Kidney tubule cell (primary cell): ENCODE results near the gene SF3A1.
A peak's percentile ranks its signal among the peaks of the same experiment; 100 is the strongest.

Experiments
- DNase-seq: peaks from one replicate; pipeline ENCODE4 v3.0.0-alpha.2; 2018; ENCODE audit warnings: low spot score

Gene SF3A1

GRCh38 chr22:30325065-30325720 is 31.5 kb downstream of the SF3A1 start:
- peak; percentile 90 for DNase-seq

GRCh38 chr22:30324014-30324730 is 32.5 kb downstream of the SF3A1 start:
- DNase-seq: no peak

- no peak for DNase-seq
Observed at GRCh38 chr22:30323246-30323645, 33.4 kb downstream of the SF3A1 start.

GRCh38 chr22:30321461-30321860 is 35.2 kb downstream of the SF3A1 start:
- DNase-seq: no peak

GRCh38 chr22:30320021-30320556 is 36.6 kb downstream of the SF3A1 start:
- no peak for DNase-seq

GRCh38 chr22:30318799-30319419 is 37.8 kb downstream of the SF3A1 start:
- DNase-seq: no peak

DNA sequence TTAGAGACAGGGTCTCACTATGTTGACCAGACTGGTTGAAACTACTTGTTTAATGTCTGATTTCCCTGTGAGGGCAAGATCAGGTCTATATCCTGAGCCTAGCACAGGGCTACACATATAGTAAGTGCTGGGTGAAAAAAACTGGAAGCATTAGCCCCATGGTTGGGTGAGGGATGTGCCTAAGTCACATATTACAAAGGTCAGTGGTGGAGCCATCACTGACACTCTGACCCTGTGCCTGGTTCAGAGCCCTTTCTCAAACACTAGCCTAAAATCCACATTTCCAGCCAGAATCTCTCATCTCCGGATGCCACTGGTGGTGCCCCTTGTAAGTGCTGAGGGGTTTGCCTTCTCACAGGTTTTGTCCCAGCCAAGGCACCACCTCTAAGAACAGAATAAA is 38.9 kb downstream of the SF3A1 start:
- DNase-seq: no peak

DNA sequence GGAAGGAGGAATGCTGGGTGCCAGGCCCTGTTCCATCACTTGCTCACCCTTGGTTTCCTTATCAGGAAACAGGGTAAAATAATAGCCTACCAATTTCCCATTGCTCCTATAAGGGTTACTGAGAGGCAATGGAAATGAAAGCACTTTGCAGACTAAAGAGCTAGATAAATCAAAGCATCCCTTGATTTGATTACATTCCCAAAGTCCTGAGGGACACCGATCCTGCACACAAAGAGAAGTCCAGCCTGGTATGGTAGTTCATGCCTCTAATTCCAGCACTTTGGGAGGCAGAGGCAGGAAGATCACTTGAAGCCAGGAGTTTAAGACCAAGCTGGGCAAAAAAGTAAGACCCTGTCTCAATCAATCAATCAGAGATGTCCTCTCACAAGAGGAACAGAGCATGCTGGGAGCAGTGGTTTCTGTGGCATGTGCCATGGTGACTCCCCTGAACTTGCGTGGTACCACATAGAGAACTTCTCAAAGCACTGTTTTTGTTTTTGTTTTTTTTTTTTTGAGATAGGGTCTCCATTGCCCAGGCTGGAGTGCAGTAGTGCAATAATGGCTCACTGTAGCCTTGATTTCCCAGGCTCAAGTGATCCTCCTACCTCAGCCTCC is 40.6 kb downstream of the SF3A1 start:
- DNase-seq: no peak

GRCh38 chr22:30314915-30315314 is 41.8 kb downstream of the SF3A1 start:
- peak; percentile 87 for DNase-seq

DNA sequence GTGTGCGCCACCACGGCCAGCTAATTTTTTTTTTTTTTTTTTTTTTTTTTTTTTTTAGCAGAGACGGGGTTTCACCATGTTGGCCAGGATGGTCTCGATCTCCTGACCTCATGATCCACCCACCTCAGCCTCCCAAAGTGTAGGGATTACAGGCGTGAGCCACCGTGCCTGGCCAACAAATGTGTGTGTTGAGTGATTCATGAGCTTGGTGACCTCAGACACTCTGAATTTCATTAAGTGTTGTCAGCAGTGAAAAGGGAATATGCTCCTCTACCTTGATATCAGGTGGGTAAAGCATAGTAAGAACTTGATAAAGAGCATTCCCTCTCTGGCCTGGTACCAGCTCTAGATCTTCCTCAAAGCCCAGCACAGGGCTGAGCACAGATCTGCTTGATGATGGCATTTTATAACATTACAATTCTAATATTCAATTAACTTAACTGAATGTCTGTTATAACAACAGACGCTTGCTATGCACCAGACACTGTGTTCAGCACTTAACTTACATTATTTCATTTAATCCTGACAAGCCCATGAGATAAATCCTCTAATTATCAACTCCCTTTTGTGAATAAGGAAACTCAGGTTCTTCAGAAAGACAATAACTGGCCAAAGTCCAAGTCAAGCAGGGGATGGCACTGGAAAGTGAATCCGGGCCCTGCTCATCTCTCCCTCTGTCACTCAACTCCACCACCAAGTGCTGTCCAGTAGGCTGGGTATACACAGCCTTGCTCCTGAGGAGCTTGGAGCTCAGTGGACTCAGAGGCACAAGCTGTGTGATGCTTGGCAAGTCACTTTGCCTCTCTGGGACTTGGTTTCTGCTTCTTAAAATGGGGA is 42.9 kb downstream of the SF3A1 start:
- peak; percentile 74 for DNase-seq

- peak; percentile 93 for DNase-seq
Observed at GRCh38 chr22:30312053-30312452, 44.6 kb downstream of the SF3A1 start.

DNA sequence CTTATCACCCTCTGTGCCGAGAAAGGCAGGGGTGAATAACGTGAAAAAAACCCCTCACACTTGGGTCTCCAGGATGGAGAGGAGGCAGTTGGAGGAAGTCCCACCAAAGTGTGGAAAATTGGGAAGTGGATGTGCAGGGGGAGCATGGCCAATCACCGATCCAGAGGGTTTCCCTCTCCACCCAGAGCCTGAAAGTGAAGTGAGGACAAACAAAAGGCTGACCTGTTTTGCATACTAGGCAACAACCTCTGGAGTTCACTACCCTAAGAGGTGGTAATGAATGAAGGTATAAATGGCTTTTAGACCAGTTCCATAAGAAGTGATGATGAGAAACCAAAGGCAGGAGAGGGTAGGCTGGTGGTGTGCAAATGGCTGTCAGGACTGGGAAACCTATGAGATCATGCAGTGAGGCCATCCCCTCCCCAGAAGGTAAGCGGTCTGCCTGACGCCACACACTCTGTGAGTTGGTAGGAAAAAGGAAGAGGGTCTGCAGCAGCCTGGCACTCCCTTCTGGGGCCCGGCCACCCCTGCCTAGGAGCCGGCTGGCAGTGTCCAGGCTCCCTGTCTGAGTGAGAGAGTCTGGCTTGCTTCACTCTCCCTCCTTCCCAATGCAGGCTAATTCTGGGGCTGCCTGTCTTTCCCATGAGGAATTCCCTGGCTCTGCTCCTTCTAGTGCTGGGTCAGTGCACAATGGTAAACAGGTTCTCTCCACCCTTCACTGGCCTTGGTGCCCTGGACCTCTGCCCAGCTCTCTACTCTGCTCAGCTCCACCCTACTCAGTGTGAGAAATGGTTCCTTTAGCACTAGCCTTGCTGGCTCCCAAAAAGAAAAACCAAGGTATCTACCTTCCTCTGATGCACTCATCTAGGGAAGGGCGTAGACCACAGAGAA is 45.6 kb downstream of the SF3A1 start:
- DNase-seq: peak; percentile 94

DNA sequence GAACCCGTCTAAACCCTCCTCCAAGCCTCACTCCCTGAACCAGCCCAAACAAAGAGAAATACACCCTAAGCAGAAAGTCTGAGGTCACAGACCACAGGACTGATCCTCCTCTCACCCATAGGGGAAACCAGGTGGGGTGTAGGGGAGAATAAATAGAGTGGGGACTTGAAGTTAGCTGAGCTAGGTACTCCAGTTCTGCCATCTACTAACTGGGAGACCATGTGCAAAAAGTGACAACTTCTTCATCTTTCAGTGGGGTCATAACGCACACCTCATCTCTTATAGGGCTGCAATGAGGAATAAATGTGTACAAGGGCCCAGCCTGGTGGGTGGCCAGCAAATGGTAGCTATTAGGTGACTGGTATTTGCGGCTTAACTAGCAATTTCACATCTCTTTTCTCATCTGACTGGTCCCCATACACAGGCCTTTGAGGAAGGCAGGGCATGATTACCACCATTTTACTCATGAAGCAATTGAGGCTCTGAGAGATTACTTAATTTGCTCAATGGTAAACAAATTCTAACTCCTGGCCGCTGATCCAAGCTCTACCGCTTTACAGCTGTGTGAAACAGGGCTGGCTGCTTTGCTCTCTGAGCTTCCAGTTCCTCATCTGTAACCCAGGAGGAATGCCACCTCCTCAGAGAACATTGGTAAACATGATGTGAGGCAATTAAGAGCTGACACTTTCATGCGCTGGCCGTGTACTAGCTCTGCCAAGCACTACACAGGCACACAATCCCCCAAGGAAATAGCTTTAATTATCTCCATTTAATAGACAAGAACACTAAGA is 46.5 kb downstream of the SF3A1 start:
- peak; percentile 85 for DNase-seq

GRCh38 chr22:30308518-30309230 is 48.0 kb downstream of the SF3A1 start:
- peak; percentile 66 for DNase-seq

- DNase-seq: no peak
Observed at GRCh38 chr22:30308093-30308492, 48.6 kb downstream of the SF3A1 start.

DNA sequence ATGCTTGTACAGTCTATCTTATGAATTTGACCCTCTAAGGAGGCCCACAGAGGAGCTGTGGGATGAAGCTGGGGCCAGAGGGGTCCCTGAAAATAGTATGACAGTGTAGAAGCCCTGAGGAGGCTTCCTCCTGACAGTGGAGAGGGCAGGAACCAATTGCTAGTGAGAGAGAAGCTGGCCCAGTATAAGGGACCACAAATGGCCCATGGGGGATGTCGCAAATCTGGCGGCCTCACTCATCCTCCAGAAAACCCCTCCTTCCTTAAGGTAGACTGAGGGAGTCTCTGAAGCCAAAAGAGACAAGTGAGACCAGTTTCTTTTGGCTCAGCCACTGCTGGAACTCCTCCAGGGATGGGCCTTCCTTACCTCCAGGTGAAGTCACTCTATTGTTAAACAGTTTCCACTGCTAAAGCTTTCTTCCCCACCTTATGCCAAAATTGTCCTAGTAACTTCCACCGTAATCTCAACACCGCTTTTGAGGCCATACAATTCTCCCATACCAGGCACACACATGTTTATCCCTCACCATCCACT is 49.6 kb downstream of the SF3A1 start:
- no peak for DNase-seq

- no peak for DNase-seq
Observed at GRCh38 chr22:30306627-30307011, 50.1 kb downstream of the SF3A1 start.

DNA sequence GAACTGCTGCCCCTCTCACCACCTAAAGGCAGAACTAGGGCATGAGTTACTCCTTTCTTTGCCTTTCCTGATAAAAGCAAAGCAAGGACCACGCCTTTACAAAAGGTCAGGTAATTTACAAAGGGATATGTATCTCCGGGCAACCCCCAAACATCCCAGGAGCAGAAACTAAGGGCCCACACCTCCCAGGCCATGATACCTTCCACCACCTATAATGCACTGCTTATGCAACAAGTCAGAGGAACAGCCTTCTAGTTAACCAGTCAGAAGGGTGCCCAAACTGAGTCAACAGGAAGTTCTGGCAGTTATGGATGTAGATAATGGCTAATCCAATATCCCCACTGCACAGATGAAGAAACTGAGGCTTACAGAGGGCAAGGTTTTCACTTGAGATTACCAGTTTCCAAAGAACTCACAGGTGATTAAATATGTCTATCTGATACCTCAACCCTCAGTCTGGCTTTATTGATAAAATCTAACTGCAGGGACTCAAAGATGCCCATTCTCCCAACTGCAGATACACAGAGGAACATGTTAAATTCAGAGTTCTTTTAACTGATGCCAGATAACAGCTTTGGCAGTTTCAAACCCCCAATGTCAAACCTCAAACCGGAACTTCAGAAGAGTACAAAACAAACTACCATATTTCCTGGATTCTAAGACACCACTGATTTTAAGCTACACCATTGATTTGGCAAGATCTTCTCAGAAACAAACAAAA is 50.6 kb downstream of the SF3A1 start:
- peak; percentile 50 for DNase-seq
